Stimulated activated CD4-positive, alpha-beta T cell treated with anti-CD3 and anti-CD28 coated beads, Interleukin-12 subunit alpha, Interleukin-12 subunit beta, amount 100 ng/mL, for 4 hours (primary cell): ENCODE results near the gene SYT5.
"Not testable (repeated sequence)": the region's sequence is repeated elsewhere in the genome, so short reads cannot be mapped to it uniquely, and the experiment has no call there.

ENCODE experiments used
- DNase-seq: peaks from one replicate; pipeline ENCODE4 v3.0.0-alpha.2; 2020

The SYT5 gene

DNA sequence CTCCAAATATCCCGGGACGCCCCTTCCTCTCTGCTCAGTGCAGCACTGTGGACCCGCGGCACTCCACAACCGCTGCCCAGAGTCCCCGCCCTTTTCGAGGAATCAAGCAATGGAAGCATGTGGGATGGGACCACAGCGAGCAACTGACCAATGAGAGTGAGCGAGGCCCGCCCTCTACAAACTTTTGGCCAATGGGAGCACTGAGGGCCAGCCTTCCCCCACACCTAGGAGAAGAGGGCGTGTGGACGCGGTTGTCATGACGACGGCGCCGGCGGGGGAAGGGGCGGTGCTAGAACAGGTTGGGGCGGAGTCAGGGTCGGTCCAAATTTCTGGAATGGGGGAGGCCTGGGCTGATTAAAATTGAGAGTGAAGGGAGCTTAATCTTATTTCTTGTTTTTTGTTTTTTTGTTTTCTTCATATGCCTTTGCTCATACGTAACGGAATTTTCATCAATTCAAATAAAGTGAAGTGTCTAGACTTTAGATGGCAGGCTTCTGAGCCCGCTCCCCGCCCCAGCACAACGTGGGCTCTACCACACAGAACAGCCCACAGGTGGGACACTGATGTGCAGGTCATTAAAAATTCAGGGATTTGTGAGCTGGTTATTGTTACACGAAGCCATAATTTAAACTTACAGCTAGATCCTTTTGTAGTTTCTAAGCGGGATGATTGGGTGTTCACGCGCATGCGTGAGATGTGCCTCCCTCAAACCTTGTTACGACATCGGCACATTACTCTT, 13.4 kb downstream of the SYT5 start, which contains the start of gene DNAAF3:
DNAAF3 (minus strand) TSS at position 84 of the 739 bp plus-strand sequence. CDS start 200 bp downstream, outside the sequence.
- DNase-seq, result peak; percentile 71

GRCh38 chr19:55165952-55166529, 14.0 kb downstream of the SYT5 start:
- DNase-seq, result peak; percentile 46

DNA sequence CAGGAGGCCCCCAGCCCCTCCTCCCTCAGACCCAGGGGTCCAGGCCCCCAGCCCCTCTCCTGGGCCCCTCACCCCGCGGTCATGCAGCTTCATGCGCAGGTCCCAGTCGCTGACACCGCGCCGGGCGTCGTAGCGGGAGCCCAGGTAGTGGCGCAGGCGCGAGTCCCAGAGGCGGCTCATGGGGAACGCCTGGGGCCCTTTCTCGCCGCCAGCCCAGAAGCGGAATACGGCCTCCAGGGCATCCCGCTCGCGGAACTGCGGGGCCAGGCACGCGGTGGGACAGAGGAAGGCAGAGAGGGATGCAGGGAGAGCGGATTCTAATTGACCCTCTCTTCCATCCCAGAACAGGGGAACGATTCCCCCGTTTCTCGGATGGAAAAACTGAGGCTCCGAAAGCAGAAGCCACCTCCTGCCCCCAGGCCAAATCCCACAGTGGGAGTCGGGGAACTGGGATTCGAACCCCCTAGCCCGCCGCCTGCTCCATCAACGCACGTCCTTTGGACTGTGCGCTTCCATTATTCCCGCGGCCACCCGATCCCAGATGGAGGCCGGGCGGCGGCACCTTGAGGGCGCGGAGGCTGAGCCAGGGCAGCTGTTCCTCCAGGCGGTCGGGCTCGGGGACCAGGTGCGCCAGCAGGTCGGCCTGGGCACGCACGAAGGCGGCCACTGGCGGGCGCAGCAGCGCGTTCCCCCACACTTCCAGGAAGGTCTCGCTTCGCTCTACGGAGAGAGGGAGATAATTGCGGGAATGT, 18.3 kb downstream of the SYT5 start:
- DNase-seq, result no peak

DNA sequence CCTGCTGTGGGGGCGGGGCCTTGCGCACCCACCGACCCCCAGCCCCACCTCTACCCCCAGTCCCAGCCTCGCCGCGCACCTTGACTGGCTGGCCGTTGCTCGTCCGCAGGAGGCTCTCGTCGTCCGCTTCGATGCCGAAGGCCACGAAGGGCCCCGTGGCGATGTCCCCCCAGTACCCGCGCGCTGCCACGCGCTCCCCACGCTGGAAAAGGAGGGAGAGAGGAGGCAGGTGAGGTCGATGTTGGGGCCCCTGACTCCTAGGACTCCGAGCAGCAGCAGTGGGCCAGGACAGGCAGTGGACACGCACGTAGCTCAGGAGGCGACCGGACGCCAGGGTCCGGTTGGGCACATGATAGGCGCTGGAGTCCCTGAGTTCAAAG, 19.1 kb downstream of the SYT5 start:
- no peak for DNase-seq

- peak; percentile 84 for DNase-seq
These were observed 19.7 kb downstream of the SYT5 start for GRCh38 chr19:55160128-55160985.

GRCh38 chr19:55158848-55159749, 21.0 kb downstream of the SYT5 start:
- no peak for DNase-seq

- no peak for DNase-seq
These were observed 21.7 kb downstream of the SYT5 start for GRCh38 chr19:55158423-55158822.

DNA sequence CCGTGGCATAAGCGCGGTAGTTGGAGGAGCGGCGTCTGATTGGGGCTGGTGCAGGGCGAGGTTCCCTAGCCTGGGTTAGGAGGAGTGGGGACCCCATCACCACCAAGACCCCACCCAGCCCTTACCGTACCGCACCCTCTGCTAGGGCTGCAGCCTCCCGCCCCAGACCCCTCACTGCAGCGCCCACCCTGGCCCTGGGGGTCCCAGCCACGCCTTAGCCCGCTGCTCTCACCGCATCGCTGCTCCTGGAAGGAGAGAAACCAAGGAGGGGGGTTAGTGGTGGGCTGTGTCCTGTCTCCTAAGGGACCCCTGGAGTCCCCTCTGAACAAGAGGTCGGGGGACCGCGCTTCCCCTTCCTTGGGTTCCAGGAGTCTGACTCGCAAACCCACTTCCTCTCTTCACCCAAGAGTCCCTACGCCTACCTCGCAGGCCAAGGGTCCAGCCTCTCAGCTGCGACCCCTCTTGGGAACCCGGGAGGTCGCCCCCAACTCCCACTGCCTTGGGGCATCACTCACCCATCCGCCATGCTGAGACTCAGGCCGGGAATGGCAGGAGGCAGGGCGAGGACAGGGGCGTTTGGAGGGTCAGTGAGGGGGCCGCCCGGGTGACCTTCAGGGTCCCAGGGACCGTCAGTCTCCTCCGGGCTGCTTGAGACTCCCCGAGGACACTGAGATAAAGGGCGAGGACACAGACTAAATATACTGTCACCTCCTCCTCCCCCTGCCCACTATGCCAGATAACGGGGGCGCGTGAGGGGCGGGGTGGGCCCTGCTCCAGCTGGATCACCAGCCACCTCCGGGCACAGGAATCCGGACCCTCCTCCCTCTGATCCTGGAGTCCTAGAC, 22.8 kb downstream of the SYT5 start, which contains the start of gene TNNI3:
TNNI3 (minus strand) TSS at position 669 of the 845 bp plus-strand sequence; CDS start at position 526, 143 bp downstream.
- DNase-seq, result no peak

DNA sequence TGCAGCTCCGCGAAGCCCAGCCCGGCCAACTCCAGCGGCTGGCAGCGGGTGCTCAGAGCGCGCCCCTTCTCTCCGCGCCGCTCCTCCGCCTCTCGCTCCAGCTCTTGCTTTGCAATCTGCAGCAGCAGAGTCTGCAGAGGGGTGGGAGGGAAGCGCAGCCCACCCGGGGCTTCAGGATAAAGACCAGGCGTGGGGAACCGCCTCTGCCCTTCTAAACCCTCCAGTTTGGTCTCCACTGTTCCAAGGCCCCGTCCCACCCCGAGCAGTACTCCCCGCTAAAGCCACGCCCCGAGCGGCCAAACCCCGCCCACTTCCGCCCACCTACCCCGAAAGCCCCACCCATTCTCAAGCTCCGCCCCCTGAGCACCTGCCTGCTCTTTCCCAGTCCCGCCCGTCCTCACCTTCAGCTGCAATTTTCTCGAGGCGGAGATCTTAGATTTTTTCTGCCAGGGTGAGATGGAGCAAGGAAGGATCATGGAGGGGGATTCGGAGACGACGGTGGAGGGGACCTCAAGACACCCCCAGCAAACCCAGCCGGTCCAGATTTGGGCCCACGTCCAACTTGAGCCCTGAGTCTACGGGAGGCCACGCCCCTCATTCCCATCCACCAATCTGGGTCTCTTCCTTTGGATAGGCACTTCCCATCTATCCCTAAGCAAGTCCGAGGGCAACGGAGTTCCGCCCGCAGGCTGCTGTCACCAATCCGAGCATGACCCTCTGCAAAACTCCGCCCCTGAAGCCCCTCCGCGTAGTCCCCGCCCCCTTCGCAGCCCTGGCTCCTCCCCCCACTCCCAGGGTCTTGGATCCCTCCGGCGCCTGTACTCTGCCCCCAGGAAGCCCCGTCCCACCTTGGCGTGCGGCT, 23.7 kb downstream of the SYT5 start:
- DNase-seq, result peak; percentile 29

DNA sequence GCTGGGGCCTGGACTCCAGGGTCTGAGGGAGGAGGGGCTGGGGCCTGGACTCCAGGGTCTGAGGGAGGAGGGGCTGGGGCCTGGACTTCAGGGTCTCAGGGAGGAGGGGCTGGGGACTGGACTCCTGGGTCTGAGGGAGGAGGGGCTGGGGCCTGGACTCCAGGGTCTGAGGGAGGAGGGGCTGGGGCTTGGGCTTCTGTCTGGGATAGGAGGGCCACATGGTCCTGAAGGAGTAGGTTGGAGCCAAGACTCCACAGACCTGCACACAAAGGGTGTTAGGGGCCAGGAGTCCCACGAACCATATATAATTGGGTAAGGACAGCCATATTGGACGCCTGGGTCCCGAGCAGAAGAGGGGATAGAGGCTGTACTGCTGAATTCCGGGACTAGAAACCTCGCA, 24.3 kb downstream of the SYT5 start:
- DNase-seq, result not testable (repeated sequence)

DNA sequence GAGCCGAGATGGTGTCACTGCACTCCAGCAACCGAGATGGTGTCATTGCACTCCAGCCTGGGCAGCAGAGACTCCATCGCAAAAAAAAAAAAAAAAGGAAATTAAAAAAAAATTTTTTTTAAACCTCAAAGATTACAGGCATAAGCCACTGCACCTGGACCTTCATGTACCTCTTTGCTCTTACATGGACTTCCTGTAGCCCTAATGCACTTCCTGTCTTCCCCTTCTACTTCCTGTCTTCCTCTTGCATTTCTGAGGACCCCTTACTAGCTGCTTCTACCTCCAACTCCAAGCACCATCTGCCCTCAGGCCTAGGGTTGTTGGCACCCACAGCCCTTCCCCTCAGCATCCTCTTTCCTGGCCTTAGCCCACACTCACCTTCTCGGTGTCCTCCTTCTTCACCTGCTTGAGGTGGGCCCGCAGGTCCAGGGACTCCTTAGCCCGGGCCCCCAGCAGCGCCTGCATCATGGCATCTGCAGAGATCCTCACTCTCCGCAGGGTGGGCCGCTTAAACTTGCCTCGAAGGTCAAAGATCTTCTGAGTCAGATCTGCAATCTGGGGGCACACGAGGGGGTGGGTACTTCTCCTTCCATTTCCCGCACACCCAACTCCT, 26.3 kb downstream of the SYT5 start:
- DNase-seq, result no peak

DNA sequence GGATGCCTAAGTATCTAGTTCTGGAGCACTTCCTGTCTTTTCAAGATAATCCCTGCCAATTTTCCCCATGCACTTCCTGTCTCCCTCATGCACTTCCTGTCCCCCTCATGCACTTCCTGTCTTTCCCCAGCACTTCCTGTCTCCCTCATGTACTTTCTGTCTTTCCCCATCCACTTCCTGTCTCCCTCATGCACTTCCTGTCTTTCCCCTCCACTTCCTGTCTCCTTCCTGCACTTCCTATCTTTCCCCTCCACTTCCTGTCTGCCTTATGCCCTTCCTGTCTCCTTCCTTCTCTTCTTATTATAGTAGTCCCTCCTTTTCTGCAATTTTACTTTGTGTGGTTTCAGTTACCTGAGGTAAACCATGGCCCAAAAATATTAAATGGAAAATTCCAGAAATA, 28.1 kb downstream of the SYT5 start:
- no peak for DNase-seq

- DNase-seq, result no peak
These were observed 30.7 kb downstream of the SYT5 start, which contains the start of gene TNNT1 for GRCh38 chr19:55149078-55150003. TNNT1 (minus strand) TSS chr19:55149206; CDS start chr19:55147157, 2,049 bp downstream.

GRCh38 chr19:55147545-55148251, 32.4 kb downstream of the SYT5 start:
- DNase-seq, result no peak

DNA sequence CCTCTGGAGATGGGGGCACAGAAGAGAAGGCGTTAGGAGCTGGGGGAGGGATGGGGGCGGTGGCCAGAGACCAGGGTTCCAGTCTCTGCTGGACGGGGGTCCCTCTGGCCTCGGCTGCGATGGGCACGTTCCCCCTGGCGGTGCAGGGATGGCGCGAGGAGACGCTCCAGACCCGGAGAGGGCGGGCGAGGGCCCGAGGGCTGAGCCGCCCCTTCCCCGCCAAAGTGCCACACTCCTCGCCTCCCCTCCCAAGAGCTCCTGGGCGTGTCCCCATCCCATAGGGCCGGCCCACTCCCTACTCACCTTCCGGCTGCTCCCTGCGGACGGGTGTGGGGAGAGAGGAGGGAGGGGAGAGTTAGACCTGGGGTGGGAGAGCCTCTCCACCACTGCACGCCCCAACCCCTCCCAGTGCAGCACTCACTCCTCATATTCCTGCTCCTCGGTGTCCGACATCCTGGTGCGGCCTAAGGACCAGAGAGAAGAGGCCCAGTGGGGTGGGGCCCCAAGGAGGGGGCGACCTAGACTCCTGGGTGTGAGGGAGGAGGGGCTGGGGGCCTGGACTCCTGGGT, 33.3 kb downstream of the SYT5 start:
- no peak for DNase-seq

DNA sequence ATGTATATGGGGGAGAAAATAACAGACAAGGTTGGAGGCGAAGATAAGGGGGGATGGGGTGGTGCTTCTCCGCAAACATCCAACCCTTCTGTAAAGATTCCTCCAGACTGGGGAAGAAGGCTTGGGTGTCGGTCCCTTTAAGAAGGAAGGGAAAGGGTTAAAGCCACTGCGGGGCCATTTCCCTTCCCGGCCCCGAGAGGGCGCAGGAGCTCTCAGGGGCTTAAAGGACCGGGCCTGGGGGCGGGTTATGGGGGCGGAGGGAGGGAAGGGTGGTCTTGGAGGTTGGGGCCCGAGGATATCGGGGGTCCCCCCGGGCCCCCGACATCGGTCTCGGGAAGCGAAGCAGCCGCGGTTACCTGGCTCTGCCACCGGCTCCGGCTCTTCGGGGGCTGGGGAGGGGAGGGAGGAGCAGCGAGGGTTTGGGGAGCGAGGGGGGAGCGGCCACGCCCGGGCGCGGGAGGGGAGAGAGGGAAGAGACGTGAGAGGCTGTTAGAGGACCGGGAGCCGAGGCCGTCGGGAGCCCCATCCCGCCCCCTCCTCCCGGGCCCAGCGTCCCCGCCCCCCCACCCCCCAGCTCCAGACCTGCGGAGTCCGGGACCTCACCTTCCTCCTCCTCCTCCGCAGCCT, 33.9 kb downstream of the SYT5 start:
- DNase-seq, result no peak
